HG03565 (cell line): ENCODE results near the gene LRRC28.
"Not testable (repeated sequence)": the region's sequence is repeated elsewhere in the genome, so short reads cannot be mapped to it uniquely, and the experiment has no call there.

Experiments used
- ATAC-seq: cut with Tn5 transposase; IDR thresholded peaks from one replicate; pipeline ENCODE4 v1.9.1; 2021; ENCODE audit warnings: mild to moderate bottlenecking, moderate library complexity; ENCODE audit not compliant: unreplicated experiment

The LRRC28 gene

DNA sequence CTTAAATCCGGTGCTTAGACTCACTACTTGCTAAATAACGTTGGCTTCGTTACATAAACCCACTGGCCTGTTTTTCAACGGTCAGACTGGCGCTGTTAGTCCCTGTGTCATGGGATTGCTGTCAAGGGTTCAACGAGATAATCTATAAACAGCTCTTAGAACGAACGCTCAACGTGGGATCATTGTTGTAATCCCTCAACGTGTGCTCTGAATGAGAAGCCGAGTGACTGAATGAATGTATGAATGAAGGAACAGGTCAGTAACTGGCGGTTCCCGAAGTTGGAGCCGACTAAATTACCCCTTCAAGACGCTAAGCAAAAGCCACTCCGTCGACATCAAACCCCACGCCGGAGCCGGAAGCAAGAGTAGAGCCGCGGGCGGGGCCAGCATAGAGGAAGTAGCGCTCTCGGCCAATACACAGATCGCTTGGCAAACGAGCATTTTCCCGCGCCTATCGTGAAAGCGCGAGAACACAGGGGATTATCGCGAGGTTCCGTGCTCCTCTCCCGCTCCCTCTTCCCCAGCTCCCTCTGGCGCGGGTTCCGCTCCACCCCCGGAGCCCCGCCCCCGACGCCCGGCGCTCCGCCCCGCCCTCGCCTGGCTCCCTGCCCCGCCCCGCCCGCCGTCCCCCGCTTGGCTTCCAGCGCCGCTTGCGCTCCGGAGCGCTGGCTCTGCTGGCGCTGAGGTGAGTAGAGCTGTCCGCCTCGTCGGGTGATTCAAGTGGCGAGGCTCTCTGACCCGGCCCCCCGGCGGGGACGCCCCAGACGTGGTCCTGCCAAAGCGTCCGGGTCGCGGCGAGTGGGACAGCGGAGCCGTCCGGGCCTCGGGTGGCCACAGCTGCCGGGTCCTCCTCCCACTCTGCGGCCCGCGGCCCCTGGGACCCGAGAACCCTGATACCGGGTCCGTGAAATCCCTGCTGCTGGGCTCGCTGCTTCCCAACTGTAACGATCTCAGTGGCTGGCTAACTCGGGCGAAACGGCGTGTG lies at the start of gene LRRC28:
TSS of gene LRRC28 (plus strand) at position 625 of the 985 bp plus-strand sequence. CDS start 4,477 bp downstream, outside the sequence.
- peak; percentile 92 for ATAC-seq

DNA sequence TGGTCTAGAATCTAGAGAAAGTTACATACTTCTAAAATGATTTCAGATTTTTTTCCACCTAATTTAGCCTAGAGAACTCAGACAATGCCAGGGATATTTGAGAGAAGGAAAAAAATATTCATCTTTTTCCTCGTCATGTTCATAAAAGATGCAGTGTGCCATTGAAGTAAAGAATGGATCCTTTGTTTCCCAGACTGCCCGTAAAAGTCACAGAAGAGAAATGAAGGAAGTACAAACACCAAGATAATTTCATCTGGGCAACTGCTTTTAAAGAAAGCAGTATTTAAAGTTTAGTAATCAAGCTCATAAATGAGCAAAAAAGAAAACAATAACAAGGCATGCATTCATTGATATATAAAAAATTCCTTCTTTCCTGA lies 49.1 kb upstream of the LRRC28 start:
- no peak for ATAC-seq

- no peak for ATAC-seq
These were observed 43.6 kb upstream of the LRRC28 start for GRCh38 chr15:99207672-99208071.

DNA sequence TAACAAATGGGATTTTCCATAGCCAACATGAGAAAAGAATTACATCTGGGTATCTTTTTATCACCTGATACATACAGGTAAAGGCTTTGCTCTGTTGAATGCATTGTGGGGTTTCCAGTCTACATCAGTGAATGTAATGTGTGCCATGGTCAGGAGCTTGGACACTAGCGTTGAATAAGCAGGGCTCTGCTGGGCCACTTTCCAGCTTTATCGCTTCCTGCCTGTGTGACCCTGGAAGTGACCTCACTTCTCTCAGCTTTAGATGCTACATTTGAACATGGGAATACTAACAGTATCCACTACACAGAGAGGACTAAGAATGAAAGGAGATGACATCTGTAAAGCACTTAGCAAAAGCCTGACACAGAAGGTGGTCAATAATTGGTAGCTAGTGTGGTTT lies 42.0 kb upstream of the LRRC28 start:
- ATAC-seq = no peak

DNA sequence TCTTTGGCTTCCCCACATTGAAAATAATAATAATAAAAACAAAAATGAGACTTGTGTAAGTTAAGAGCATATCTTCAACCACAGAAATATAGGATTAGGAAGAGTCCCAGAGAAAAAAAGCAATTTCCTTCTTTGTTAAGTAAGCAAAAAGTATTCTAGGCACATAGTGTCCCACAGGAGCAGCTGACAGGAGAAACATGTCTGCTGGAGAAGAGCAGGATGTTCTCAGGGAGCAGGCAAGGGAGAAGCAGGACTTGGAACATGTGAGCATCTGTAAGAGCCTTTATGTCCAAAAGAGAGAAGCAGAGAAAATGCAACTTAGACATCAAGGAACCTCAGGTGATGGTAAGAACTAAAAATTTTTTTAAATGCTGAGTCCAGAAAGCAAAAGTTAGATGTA lies 40.9 kb upstream of the LRRC28 start:
- no peak for ATAC-seq

- no peak for ATAC-seq
These were observed 39.4 kb upstream of the LRRC28 start for GRCh38 chr15:99211926-99212325.

DNA sequence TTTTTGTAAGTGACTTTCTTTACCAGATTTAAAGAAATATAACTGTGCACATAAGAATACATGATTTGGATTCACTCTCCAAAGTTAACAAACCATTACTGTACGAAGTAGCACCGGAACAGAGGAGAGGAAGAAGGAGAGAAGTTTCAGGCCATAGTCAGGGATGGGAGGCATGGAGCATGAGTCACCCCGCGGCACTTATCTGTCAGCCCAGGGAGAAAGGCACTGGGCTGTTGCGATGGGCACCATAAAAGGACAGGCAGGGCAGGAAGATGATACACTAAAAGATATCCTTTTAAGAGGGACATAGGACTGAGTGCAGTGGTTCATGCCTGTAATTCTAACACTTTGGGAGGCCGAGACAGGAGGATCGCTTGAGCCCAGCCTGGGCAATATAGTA lies 38.9 kb upstream of the LRRC28 start:
- no peak for ATAC-seq

GRCh38 chr15:99213187-99213811 lies 38.0 kb upstream of the LRRC28 start:
- ATAC-seq = peak; percentile 65

DNA sequence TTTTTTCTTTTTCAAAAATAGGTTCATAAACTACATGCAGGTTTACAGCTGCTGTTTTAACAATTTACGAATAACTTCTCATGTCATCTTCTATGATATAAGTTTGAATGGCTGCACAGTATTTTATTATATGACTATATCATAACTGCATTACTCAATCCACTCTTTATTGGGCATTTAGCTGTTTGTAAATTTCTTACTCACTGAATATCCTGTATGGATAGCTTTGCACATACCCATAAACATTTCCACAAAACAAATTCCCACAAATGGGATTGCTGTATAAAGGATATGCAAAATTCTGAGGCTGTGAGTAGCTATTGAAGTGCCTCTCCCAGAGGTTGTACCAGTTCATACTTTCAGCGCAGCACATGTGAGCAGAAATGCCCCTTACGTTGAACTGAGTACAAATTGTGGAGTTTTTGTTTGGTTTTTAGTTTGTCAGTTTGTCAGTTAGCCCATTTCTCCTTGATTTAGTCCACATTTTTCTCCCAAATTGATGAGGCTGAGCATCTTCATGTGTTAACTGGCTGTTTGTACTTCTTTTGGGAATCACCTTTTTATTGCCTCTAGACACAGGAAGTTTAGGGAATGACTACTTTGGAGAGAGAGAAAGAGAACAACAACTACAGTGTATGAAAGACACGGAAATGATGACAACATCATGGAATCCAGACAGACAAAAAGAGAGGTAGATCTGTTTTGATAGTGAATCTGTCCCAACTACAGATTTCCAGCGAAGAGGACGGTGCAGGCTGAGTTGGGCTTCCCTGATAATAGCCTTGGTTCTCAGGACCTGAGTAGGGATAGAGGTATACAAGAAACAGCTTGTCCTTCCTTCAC lies 26.7 kb upstream of the LRRC28 start:
- no peak for ATAC-seq

- ATAC-seq = no peak
These were observed 24.5 kb upstream of the LRRC28 start for GRCh38 chr15:99226802-99227201.

DNA sequence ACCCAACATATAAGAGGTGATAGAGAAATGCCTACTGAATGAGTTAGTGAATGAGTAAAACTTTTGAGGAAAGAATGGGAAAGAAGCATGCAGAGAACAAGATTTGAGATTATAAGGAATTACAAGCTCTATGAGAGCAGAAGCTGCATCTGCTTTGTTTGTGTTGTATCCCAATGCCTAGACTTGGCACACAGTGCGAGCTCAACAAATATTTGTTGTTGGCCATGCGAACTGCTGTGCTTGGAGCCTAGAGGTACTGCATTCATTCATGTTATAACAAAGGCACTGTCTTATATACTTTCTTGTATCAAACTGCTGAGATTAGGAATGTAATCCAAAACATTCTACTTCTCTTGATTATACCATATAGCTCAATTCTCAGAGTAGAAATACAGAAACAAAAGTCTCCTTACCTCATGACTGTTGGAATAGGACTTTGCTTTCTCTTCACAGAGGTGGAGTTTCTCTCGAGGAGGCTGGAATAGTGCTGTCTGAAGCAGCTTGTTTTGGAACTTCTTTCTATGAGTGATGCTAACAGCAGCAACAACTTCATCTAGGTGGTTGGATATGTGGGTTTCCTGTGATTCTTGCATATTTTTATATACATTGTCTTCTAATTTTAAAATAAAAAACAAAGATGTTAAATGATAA lies 23.0 kb upstream of the LRRC28 start:
- ATAC-seq = no peak

GRCh38 chr15:99230867-99231266 lies 20.4 kb upstream of the LRRC28 start:
- ATAC-seq = no peak

DNA sequence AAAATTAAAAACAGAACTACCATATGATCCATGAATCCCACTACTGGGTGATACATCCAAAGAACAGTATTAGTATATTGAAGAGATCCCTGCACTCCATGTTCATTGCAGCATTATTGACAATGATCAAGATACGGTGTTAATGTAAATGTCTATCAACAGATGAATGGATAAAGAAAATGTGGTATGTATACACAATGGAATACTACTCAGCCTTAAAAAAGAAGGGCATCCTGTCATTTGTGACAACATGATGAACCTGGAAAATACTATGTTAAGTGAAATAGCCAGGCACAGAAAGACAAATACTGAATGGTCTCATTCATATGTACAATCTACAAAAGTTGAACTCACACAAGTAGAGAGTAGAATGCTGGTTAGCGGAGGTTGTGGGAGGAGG lies 18.5 kb upstream of the LRRC28 start:
- ATAC-seq = no peak

- ATAC-seq = not testable (repeated sequence)
These were observed 17.1 kb upstream of the LRRC28 start for GRCh38 chr15:99234160-99234559.

DNA sequence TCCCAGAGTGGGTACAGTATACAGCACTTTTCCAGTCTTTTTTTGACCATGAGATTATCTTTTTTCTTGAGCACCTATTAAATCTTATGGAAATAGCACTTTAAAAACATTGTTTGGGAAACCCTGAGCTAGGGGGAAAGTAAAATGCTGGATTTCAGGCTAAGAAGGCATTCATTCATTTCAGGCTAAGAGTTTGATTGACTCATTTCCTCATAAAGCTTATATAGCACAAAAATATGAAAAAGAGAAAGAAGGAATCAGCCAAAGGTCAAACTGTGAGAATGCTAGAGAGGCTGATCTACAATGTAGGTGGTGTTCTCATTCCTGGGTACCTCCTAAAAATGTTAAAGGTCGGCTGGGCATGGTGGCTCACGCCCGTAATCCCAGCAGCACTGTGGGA lies 12.4 kb upstream of the LRRC28 start:
- no peak for ATAC-seq

GRCh38 chr15:99239545-99240198 lies 11.6 kb upstream of the LRRC28 start:
- peak; percentile 96 for ATAC-seq

GRCh38 chr15:99241752-99242151 lies 9.5 kb upstream of the LRRC28 start:
- ATAC-seq = no peak

DNA sequence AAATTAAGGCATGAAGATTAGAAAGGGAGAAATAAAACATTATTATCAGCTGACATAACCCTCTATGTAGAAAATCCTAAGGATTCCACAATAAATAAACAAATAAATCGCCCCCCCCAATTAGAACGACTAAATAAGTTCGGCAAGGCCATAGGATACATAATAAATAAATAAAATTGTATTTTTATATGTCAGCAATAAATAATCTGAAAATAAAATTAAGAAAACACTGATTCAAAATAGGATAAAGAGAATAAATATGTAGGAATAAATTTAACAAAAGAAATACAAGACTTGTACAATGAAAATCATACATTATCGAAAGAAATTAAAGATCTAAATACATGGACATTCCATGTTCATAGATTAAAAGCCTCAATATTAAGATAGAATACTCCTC lies 7.0 kb upstream of the LRRC28 start:
- ATAC-seq = no peak

GRCh38 chr15:99247062-99247461 lies 4.2 kb upstream of the LRRC28 start:
- ATAC-seq = no peak

GRCh38 chr15:99248000-99248715 lies 3.1 kb upstream of the LRRC28 start:
- no peak for ATAC-seq
